NOMO-1 treated with DMSO at 0.1 percent for 48 hours (cell line): ENCODE results near the gene PLCH1.

Experiments used
- DNase-seq: peaks from one replicate; lab custom pipeline; 2025; ENCODE audit not compliant: unreplicated experiment; lab: John Stamatoyannopoulos, UW

PLCH1 gene

GRCh38 chr3:155354658-155355057, 390.2 kb downstream of the PLCH1 start:
- DNase-seq = no peak

- DNase-seq = peak; percentile 73
Observed at GRCh38 chr3:155352900-155353490, 391.9 kb downstream of the PLCH1 start.

GRCh38 chr3:155350571-155350970, 394.3 kb downstream of the PLCH1 start:
- peak; percentile 43 for DNase-seq

GRCh38 chr3:155347901-155348300, 397.0 kb downstream of the PLCH1 start:
- no peak for DNase-seq

GRCh38 chr3:155342344-155342743, 402.5 kb downstream of the PLCH1 start:
- DNase-seq = no peak

- DNase-seq = no peak
Observed at GRCh38 chr3:155339052-155339451, 405.8 kb downstream of the PLCH1 start.

GRCh38 chr3:155335724-155336354, 409.0 kb downstream of the PLCH1 start:
- DNase-seq = no peak

GRCh38 chr3:155334914-155335723, 409.8 kb downstream of the PLCH1 start:
- peak; percentile 52 for DNase-seq

GRCh38 chr3:155334215-155334913, 410.5 kb downstream of the PLCH1 start:
- DNase-seq = no peak

GRCh38 chr3:155332716-155333115, 412.2 kb downstream of the PLCH1 start:
- DNase-seq = no peak

- no peak for DNase-seq
Observed at GRCh38 chr3:155331078-155331477, 413.8 kb downstream of the PLCH1 start.

- DNase-seq = no peak
Observed at GRCh38 chr3:155330370-155330769, 414.5 kb downstream of the PLCH1 start.

GRCh38 chr3:155329513-155330048, 415.3 kb downstream of the PLCH1 start:
- DNase-seq = no peak

GRCh38 chr3:155327871-155328270, 417.0 kb downstream of the PLCH1 start:
- no peak for DNase-seq

- no peak for DNase-seq
Observed at GRCh38 chr3:155327430-155327829, 417.4 kb downstream of the PLCH1 start.

- peak; percentile 89 for DNase-seq
Observed at GRCh38 chr3:155326901-155327300, 418.0 kb downstream of the PLCH1 start.

GRCh38 chr3:155326244-155326643, 418.6 kb downstream of the PLCH1 start:
- DNase-seq = peak; percentile 63
